GM12864 (cell line): Measurements from ENCODE around the gene CLEC19A.

Experiments used
- DNase-seq: peaks from one replicate; pipeline ENCODE4 v3.0.0-alpha.2; 2011; ENCODE audit warnings: low read depth
- H3K4me3 ChIP-seq: 2 replicates; pipeline ENCODE4 v1.5.1; 2011; ENCODE audit warnings: mild to moderate bottlenecking, low read depth, low read length, control low read depth
- CTCF ChIP-seq: IDR thresholded peaks from 2 replicates; pipeline ENCODE4 v1.5.1; 2011; ENCODE audit warnings: low read depth, mild to moderate bottlenecking, moderate library complexity, low read length, control low read depth, inconsistent platforms; ENCODE audit errors: missing control alignments

Gene CLEC19A

GRCh38 chr16:19285431-19285830 is at the start of gene CLEC19A:
TSS of gene CLEC19A (plus strand) at chr16:19285731. CDS start at chr16:19285852, 121 bp downstream.
- no peak within 1 kb of the TSS for H3K4me3 ChIP-seq
- TF ChIP-seq CTCF, result no peak
- DNase-seq, result no peak

GRCh38 chr16:19235886-19236285 is 49.6 kb upstream of the CLEC19A start:
- H3K4me3 ChIP-seq, result no peak overlapping the region
- no peak for TF ChIP-seq CTCF
- DNase-seq, result no peak

- DNase-seq, result no peak
- no peak for TF ChIP-seq CTCF
These were observed 48.8 kb upstream of the CLEC19A start for GRCh38 chr16:19236561-19237209.

GRCh38 chr16:19238406-19238805 is 47.1 kb upstream of the CLEC19A start:
- no peak for DNase-seq
- no peak for TF ChIP-seq CTCF
- H3K4me3 ChIP-seq, result no peak overlapping the region

More at GRCh38 chr16:19236561-19237209, 48.8 kb upstream of the CLEC19A start:
- H3K4me3 ChIP-seq, result no peak overlapping the region

- no peak for DNase-seq
- no peak overlapping the region for H3K4me3 ChIP-seq
- TF ChIP-seq CTCF, result no peak
These were observed 45.9 kb upstream of the CLEC19A start for GRCh38 chr16:19239511-19240155.

GRCh38 chr16:19240494-19240893 is 45.0 kb upstream of the CLEC19A start:
- no peak for DNase-seq
- H3K4me3 ChIP-seq, result no peak overlapping the region
- TF ChIP-seq CTCF, result no peak

GRCh38 chr16:19241512-19241911 is 44.0 kb upstream of the CLEC19A start:
- TF ChIP-seq CTCF, result no peak
- H3K4me3 ChIP-seq, result no peak overlapping the region
- no peak for DNase-seq
